Epithelial cell of esophagus (primary cell): Measurements from ENCODE around the gene FOXA1.

Experiments
- DNase-seq: peaks from one replicate; pipeline ENCODE4 v3.0.0; 2010; ENCODE audit warnings: low read depth
- H3K4me3 ChIP-seq: 2 replicates; pipeline ENCODE4 v1.5.1; 2011; ENCODE audit warnings: mild to moderate bottlenecking, low read length, control low read depth
- TF ChIP-seq, protein P1 (sequence below): IDR thresholded peaks from 2 replicates; pipeline ENCODE4 v1.5.1; 2011; ENCODE audit warnings: low read depth, mild to moderate bottlenecking, low read length, control low read depth, inconsistent platforms; ENCODE audit not compliant: insufficient read depth; ENCODE audit errors: missing control alignments

Gene FOXA1

DNA sequence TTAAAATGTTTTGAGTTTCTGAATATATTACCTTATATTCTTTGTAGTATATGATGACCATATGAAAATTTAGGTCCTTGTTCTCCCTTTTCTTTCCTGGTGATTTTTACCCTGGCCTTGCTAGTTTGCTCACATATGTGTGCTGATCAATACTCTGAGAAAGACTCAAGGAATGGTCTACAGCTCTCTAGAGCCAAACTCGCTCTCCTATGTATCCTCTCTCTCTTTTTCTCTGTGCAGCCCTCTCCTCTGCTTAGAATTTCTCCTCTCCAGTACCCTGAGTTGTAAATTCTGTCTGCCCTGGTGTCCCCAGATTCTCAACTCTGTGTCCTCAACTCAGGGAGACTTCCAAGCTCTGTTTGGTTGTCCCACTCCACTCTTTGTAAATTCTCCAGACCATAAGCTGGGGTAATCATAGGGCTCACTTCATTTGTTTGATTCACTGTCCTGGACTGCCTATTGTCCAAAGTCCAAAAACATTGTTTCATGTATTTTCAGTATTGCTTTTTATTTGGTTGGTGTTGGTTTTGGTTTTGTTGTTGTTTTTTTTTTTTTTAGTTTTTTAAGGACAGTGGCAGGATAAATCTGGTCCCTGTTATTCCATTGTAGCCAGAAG, 41.0 kb downstream of the FOXA1 start:
- TF ChIP-seq, protein P1, sequence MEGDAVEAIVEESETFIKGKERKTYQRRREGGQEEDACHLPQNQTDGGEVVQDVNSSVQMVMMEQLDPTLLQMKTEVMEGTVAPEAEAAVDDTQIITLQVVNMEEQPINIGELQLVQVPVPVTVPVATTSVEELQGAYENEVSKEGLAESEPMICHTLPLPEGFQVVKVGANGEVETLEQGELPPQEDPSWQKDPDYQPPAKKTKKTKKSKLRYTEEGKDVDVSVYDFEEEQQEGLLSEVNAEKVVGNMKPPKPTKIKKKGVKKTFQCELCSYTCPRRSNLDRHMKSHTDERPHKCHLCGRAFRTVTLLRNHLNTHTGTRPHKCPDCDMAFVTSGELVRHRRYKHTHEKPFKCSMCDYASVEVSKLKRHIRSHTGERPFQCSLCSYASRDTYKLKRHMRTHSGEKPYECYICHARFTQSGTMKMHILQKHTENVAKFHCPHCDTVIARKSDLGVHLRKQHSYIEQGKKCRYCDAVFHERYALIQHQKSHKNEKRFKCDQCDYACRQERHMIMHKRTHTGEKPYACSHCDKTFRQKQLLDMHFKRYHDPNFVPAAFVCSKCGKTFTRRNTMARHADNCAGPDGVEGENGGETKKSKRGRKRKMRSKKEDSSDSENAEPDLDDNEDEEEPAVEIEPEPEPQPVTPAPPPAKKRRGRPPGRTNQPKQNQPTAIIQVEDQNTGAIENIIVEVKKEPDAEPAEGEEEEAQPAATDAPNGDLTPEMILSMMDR: no peak
- DNase-seq: no peak
- H3K4me3 ChIP-seq: no peak overlapping the region

GRCh38 chr14:37551119-37551518, 43.9 kb downstream of the FOXA1 start:
- no peak for DNase-seq
- TF ChIP-seq, protein P1: no peak
- H3K4me3 ChIP-seq: no peak overlapping the region

GRCh38 chr14:37550511-37550910, 44.5 kb downstream of the FOXA1 start:
- H3K4me3 ChIP-seq: no peak overlapping the region
- DNase-seq: no peak
- TF ChIP-seq, protein P1: no peak

- DNase-seq: no peak
- TF ChIP-seq, protein P1: no peak
- H3K4me3 ChIP-seq: no peak overlapping the region
Observed at GRCh38 chr14:37546621-37547447, 48.2 kb downstream of the FOXA1 start.

DNA sequence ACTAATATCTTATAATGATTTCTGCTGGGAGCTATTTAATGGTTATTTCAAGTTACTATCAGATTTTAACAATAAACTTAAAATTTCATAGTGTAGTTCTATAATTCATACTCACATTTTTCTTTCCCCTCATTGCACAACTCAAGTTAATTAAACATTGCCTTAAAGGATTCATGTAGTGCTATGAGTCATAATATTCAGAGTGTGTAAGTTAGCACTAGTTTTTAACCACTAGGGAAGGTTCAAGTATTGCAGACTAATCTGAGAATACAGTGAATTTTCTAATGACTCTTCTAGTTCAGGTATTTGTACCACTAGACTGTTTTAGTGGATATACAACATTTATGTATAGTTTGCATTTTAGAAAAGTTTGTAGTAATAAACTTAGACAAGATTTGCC, 49.9 kb downstream of the FOXA1 start:
- peak; percentile 24 for DNase-seq
- TF ChIP-seq, protein P1: no peak
- H3K4me3 ChIP-seq: no peak overlapping the region

DNA sequence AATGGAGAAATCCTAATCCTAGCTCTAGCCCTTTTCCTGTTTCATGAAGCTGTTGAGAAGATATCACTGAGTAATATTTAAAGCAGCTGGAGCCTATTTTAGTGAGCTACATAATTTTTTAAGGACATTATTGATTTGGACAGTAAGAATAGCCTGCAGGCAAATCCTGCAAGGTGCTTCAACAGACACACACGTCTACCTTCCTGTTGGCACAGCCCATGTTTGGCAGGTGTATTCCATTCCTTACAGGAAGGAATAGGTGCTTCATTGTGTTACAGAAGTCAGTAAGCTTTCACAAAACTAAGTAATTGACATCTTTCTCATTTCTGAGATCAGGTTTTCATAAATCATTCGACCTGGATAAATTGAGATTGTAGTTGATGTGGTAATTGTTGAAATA, 50.6 kb downstream of the FOXA1 start:
- peak; percentile 20 for DNase-seq
- H3K4me3 ChIP-seq: no peak overlapping the region
- TF ChIP-seq, protein P1: no peak

GRCh38 chr14:37539992-37540391, 55.1 kb downstream of the FOXA1 start:
- no peak overlapping the region for H3K4me3 ChIP-seq
- TF ChIP-seq, protein P1: no peak
- no peak for DNase-seq
